NCI-H460 (cell line): ENCODE data around the gene SLC4A4. TPM values are rescaled to one million over a fixed set of nuclear protein-coding genes. Genes with fewer than 3 reads are reported as not detected.

ENCODE experiments used
- DNase-seq: peaks from one replicate; pipeline ENCODE4 v3.0.0-alpha.2; 2016; ENCODE audit warnings: low read depth; ENCODE audit errors: extremely low read depth
- total RNA-seq: library from RNA; depleted of rRNA; stranded (reverse); fragments of >200 nt; shearing (Covaris generic); gene quantifications from 2 replicates; pipeline ENCODE4 v1.2.3, GENCODE V29; 2014

Gene SLC4A4
- total RNA-seq, 1 experiment from 2014 or later: 0.10 TPM

DNA sequence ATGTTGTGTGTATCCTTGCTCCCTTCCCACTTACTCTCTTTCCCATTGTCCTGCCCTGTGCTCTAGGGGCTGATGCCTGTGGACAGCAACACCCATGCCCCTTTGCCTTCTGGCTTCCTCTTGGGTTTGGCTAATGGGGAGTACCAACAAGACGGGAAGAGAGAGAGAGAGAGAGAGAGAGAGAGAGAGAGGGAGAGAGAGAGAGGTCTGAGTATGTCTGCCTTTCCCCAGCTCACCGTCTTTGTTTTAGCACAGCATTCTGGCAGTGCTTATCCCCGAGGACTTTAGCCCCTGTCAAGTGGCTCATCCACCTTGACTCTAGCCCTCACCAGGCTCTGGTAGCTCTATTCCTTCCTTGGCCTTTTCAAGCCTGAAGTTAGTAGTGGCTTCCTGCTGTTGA is 128.0 kb downstream of the SLC4A4 start:
- no peak for DNase-seq

GRCh38 chr4:71468116-71468710 is 129.4 kb downstream of the SLC4A4 start:
- no peak for DNase-seq

GRCh38 chr4:71469541-71469940 is 130.7 kb downstream of the SLC4A4 start:
- no peak for DNase-seq

DNA sequence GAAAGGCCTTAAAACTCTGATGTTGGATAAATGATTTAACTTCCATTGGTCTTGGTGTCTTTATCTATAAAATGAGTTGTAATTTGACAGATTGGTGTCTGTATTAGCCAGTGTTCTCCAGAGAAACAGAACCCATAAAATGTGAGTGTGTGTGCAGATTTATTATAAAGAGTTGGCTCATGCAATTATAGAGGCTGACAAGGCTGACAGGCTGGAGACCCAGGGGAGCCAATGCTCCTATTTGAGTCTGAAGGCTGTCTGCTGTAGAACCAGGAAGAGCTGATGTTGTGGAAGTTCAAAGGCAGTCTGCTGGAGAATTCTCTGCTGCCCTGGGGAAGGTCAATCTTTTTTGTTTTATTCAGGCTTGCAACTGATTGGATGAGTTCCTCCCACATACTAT is 131.7 kb downstream of the SLC4A4 start:
- DNase-seq: no peak

GRCh38 chr4:71472946-71473345 is 134.1 kb downstream of the SLC4A4 start:
- DNase-seq: no peak

GRCh38 chr4:71473541-71474240 is 134.9 kb downstream of the SLC4A4 start:
- no peak for DNase-seq

- no peak for DNase-seq
Measured at GRCh38 chr4:71474731-71475130, 135.9 kb downstream of the SLC4A4 start.

DNA sequence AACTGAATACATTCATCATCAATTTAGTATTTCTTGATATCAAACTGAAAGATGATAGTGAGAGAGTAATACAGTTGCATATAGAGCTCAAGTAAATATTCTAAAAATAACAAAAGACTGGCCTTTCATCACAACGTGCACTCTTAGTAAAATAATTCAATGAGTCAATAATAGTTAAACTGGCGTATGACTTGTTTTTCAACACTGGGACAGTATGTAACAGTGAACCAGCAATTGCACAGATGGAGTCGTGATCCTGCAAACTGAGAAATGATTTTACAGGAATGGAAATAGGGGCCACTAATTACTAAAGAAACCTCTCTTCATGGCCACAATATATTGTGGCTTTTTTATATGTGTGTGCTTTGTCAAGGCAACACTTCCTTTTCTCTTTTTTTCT is 137.4 kb downstream of the SLC4A4 start:
- no peak for DNase-seq

GRCh38 chr4:71486550-71487343 is 147.9 kb downstream of the SLC4A4 start:
- DNase-seq: no peak

- DNase-seq: no peak
Measured at GRCh38 chr4:71487344-71487920, 148.6 kb downstream of the SLC4A4 start.

GRCh38 chr4:71494539-71494938 is 155.7 kb downstream of the SLC4A4 start:
- DNase-seq: no peak

GRCh38 chr4:71495454-71495853 is 156.6 kb downstream of the SLC4A4 start:
- no peak for DNase-seq

DNA sequence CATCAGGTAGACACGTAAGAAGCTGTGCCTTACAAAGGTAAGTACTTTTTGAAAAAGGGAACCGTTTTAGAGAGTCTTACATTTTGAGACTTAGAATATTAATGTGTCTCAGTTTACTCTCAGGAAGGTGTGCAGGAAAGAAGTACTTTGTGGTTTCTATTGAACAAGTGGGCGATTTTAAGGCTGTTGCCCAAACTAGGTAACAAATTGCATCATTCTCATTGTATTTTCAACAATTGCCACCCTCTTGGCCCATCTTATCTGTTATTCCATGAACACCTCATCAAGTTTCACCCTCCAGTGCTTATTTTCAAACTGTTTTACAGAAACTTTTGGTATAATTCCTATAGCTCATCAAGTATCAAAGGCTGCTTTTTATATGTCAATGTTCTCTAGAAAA is 158.3 kb downstream of the SLC4A4 start:
- DNase-seq: no peak

DNA sequence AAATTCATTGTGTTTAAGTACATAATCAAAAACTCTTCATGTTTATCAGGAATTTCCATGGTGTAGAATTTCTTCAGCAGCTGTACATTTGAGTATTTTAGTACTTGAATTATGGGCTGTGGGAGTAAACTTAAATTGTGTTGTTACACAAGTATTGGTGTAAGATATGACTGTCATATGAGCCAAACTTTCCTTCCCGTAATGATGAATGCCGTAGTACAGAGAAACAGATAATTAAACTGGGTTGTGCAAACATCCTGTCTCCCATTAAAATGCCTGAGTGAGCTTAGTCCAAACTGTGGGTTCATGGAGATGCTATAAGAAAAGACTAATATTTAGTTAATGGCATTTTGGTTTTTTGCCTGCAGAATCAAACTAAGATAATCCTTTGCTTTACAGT is 159.2 kb downstream of the SLC4A4 start:
- DNase-seq: no peak

GRCh38 chr4:71498625-71499024 is 159.8 kb downstream of the SLC4A4 start:
- DNase-seq: no peak

- DNase-seq: no peak
Measured at GRCh38 chr4:71501992-71502391, 163.2 kb downstream of the SLC4A4 start.

DNA sequence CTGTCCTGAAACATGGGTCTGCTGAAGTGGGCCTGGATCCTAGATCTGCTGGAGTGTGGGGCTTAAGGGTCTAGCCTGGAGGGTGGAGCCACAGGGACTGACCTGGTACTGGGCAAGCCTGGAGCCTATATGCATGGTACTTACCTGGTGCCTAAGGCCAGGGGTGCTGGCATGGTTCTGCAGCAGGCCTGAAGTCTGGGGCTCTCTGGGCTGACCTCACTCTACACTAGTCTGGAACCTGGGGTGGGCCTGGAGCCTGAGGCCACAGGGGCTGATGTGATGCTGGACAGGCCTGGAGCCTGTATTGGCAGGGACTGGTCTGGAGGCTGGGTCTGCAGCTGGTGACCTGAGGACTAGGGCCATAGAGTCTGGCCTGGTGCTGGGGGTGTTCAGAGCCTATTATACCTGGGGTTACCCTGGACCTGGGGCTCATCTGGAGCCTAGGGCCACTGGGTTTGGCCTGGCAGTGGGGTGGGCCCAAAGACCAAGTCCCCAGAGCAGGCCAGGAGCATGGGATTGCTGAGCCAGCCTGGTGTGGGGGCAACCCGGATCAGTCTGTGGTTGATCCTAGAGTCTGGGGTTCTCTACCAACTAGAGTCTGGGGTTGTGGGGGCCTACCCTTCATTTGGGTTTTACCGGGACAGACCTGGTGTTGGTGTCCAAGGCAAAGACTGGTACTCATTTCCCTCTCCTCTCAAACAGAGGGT is 179.6 kb downstream of the SLC4A4 start:
- DNase-seq: no peak

- DNase-seq: no peak
Measured at GRCh38 chr4:71520308-71520707, 181.5 kb downstream of the SLC4A4 start.

DNA sequence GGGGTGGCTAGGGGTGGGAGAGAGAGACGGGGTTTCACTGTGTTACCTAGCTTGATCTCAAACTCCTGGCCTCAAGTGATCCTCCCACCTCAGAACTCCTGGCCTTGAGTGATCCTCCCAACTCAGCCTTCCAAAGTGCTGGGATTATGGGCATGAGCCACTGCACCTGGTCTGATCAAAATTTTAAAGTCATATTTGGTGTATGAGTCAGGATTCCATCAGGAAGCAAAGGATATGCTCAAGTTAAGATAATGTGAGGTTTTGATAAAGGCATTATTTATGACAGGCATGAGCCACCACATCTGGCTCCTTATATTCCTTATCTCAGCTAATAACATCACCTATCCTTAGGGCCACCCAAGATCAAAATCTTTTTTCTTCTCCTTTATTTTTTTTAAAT is 182.0 kb downstream of the SLC4A4 start:
- DNase-seq: no peak

- no peak for DNase-seq
Measured at GRCh38 chr4:71524756-71525155, 185.9 kb downstream of the SLC4A4 start.
